ENCODE data around the gene SH3BP2.

The SH3BP2 gene

GRCh38 chr4:2792396-2792710 is 532 bp upstream of the SH3BP2 start:
- DNase-seq = no peak

GRCh38 chr4:2793586-2794485 is 951 bp downstream of the SH3BP2 start:
- no peak for DNase-seq

- no peak for DNase-seq
Measured at GRCh38 chr4:2794486-2795299, 1.8 kb downstream of the SH3BP2 start.

GRCh38 chr4:2795300-2795892 is 2.5 kb downstream of the SH3BP2 start:
- no peak for DNase-seq

- no peak for DNase-seq
Measured at GRCh38 chr4:2795893-2796848, 3.3 kb downstream of the SH3BP2 start.

GRCh38 chr4:2796849-2797544 is 4.1 kb downstream of the SH3BP2 start:
- no peak for DNase-seq

GRCh38 chr4:2797545-2798305 is 4.8 kb downstream of the SH3BP2 start:
- no peak for DNase-seq

- no peak for DNase-seq
Measured at GRCh38 chr4:2798399-2799223, 5.7 kb downstream of the SH3BP2 start.

- DNase-seq = no peak
Measured at GRCh38 chr4:2799224-2799911, 6.5 kb downstream of the SH3BP2 start.

- DNase-seq = no peak
Measured at GRCh38 chr4:2799971-2800690, 7.2 kb downstream of the SH3BP2 start.

- DNase-seq = no peak
Measured at GRCh38 chr4:2800691-2801596, 8.1 kb downstream of the SH3BP2 start.

- no peak for DNase-seq
Measured at GRCh38 chr4:2802618-2803531, 10.0 kb downstream of the SH3BP2 start.

- DNase-seq = no peak
Measured at GRCh38 chr4:2803624-2804448, 11.0 kb downstream of the SH3BP2 start.

- no peak for DNase-seq
Measured at GRCh38 chr4:2804449-2804972, 11.6 kb downstream of the SH3BP2 start.

GRCh38 chr4:2804973-2805501 is 12.2 kb downstream of the SH3BP2 start:
- DNase-seq = no peak
